Muscle layer of colon (tissue), 2 donors: Measurements from ENCODE around the gene SPINT4.
"Not testable (repeated sequence)": the region's sequence is repeated elsewhere in the genome, so short reads cannot be mapped to it uniquely, and the experiment has no call there.

Experiments used
- H3K27ac ChIP-seq: one replicate; pipeline ENCODE4 v1.7.0; 2013; ENCODE audit warnings: low read depth, mild to moderate bottlenecking, low read length, moderate library complexity
- H3K27me3 ChIP-seq, 2 donors: one replicate each; pipeline ENCODE4 v1.7.0; 2013; ENCODE audit warnings: low read length in 2 of 2, mild to moderate bottlenecking in 2 of 2; ENCODE audit not compliant: insufficient read depth in 2 of 2, control insufficient read depth in 1 of 2
- H3K36me3 ChIP-seq: one replicate; pipeline ENCODE4 v1.7.0; 2013; ENCODE audit warnings: mild to moderate bottlenecking, low read length; ENCODE audit not compliant: insufficient read depth
- H3K4me1 ChIP-seq: one replicate; pipeline ENCODE4 v1.7.0; 2013; ENCODE audit warnings: mild to moderate bottlenecking, low read length; ENCODE audit not compliant: insufficient read depth
- H3K4me3 ChIP-seq, 2 donors: one replicate each; pipeline ENCODE4 v1.7.0; 2013; ENCODE audit warnings: low read length in 2 of 2, low read depth in 1 of 2, mild to moderate bottlenecking in 1 of 2, moderate library complexity in 1 of 2
- H3K9ac ChIP-seq: one replicate; pipeline ENCODE4 v1.7.0; 2013; ENCODE audit warnings: low read length
- H3K9me3 ChIP-seq: one replicate; pipeline ENCODE4 v1.7.0; 2013; ENCODE audit warnings: mild to moderate bottlenecking, low read length
- donor health status: abdominal sarcoma.
- donor health status: Adenocarcinoma of cecum.

The SPINT4 gene

GRCh38 chr20:45722047-45722446, at the start of gene SPINT4:
Gene SPINT4 (plus strand): TSS chr20:45722347. CDS start chr20:45722368, 21 bp downstream.
- Histone ChIP-seq H3K4me3 (no peak within 1 kb of the TSS), H3K9me3 (no peaks in the 10 kb centered on the region), H3K9ac (no peak within 1 kb of the TSS), H3K36me3 (no peaks in the 10 kb centered on the region), H3K27me3 (no peaks in the 10 kb centered on the region), H3K4me1 (no peaks in the 10 kb centered on the region), H3K27ac (no peak within 1 kb of the TSS)

GRCh38 chr20:45672765-45673164, 49.4 kb upstream of the SPINT4 start:
- Histone ChIP-seq H3K4me1 (no peaks in the 10 kb centered on the region), H3K4me3 (no peak overlapping the region), H3K9me3 (no peaks in the 10 kb centered on the region), H3K27ac (no peak overlapping the region), H3K9ac (no peak overlapping the region), H3K36me3 (no peaks in the 10 kb centered on the region), H3K27me3 (no peaks in the 10 kb centered on the region)

DNA sequence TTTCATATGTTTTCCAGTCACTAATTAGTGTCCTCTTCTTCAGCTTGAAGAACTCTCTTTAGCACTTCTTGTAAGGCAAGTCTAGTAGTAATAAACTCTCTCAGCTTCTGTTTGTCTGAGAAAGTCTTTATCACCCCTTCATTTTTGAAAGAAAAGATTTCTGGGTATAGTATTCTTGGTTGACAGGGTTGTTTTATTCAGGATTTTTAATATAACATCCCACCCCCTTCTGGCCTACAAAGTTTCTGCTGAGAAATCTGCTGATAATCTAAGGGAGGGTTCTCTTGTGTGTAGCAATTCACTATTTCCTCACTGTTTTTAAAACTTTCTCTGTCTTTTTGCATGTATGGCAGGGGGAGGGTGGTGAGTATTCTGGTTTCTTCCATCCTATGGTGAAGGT, 42.5 kb upstream of the SPINT4 start:
- no peaks in the 10 kb centered on the region for H3K4me1 ChIP-seq
- H3K4me3 ChIP-seq, result no peak overlapping the region
- no peak overlapping the region for H3K27ac ChIP-seq
- H3K9me3 ChIP-seq, result peaks cover 12% of the 10 kb centered on the region
- no peaks in the 10 kb centered on the region for H3K27me3 ChIP-seq
- no peak overlapping the region for H3K9ac ChIP-seq
- no peaks in the 10 kb centered on the region for H3K36me3 ChIP-seq

DNA sequence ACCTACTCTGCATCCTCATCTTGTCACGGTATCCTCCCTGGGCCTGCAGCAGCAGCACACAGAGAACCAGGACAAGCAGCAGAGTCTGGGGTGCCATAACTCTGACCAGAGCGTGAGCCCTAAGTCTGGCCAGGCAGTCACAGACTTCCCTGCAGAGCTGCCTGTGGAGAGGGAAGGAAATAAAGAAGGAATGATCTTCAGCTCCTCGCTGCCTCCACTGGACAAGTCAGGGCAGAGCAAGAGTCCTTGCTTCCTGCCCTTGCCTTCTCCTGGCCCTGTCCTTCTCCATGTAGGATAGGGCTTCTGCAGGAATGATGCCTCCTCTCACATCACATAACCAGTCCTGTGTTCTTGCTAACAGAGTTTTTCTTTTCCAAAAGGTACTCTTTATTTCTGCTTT, 36.3 kb upstream of the SPINT4 start:
- H3K4me3 ChIP-seq, result no peak overlapping the region
- no peaks in the 10 kb centered on the region for H3K4me1 ChIP-seq
- H3K36me3 ChIP-seq, result no peaks in the 10 kb centered on the region
- no peaks in the 10 kb centered on the region for H3K27me3 ChIP-seq
- no peak overlapping the region for H3K27ac ChIP-seq
- H3K9me3 ChIP-seq, result peaks cover 5% of the 10 kb centered on the region
- no peak overlapping the region for H3K9ac ChIP-seq

DNA sequence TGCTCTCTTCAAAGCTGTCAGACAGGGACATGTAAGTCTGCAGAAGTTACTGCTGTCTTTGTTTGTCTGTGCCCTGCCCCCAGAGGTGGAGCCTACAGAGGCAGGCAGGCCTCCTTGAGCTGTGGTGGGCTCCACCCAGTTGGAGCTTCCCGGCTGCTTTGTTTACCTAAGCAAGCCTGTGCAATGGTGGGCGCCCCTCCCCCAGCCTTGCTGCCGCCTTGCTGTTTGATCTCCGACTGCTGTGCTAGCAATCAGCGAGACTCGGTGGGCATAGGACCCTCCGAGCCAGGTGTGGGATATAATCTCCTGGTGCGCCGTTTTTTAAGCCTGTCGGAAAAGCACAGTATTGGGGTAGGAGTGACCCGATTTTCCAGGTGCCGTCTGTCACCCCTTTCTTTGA, 28.8 kb upstream of the SPINT4 start:
- H3K4me1 ChIP-seq, H3K4me3 ChIP-seq, H3K9ac ChIP-seq, H3K9me3 ChIP-seq, H3K27me3 ChIP-seq, H3K36me3 ChIP-seq, H3K27ac ChIP-seq: not testable (repeated sequence)

GRCh38 chr20:45695496-45695895, 26.7 kb upstream of the SPINT4 start:
- Histone ChIP-seq H3K9ac (no peak overlapping the region), H3K4me1 (no peaks in the 10 kb centered on the region), H3K4me3 (no peak overlapping the region), H3K9me3 (no peaks in the 10 kb centered on the region), H3K27ac (no peak overlapping the region), H3K36me3 (no peaks in the 10 kb centered on the region), H3K27me3 (no peaks in the 10 kb centered on the region)

- Histone ChIP-seq H3K36me3 (no peaks in the 10 kb centered on the region), H3K9ac (no peak overlapping the region), H3K9me3 (no peaks in the 10 kb centered on the region), H3K4me3 (no peak overlapping the region), H3K4me1 (no peaks in the 10 kb centered on the region), H3K27me3 (no peaks in the 10 kb centered on the region), H3K27ac (no peak overlapping the region)
Measured at GRCh38 chr20:45701104-45701503, 21.0 kb upstream of the SPINT4 start.

DNA sequence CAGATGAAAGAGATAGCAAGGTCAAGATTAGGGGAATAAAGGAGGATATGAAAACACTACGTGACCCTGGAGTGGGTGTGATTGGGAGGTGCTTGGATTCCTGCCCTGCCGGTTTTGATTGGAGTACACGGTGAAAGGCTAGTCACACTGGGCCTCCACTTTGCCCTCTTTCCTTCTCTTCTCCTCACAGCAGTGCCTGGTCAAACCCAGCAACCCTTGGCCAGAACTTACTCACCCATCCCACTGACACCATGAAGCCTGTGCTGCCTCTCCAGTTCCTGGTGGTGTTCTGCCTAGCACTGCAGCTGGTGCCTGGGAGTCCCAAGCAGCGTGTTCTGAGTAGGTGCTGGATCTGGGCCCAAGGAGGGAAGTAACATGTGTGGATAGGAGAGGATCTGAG, 20.3 kb upstream of the SPINT4 start, which contains the start of gene WFDC13:
Gene WFDC13, plus strand, starts transcription at position 166 of the 400 bp plus-strand sequence. Its CDS starts 86 bp downstream, at position 252.
- no peaks in the 10 kb centered on the region for H3K4me1 ChIP-seq
- H3K9ac ChIP-seq, result no peak within 1 kb of the TSS
- no peaks in the 10 kb centered on the region for H3K9me3 ChIP-seq
- H3K27me3 ChIP-seq, result no peaks in the 10 kb centered on the region
- H3K4me3 ChIP-seq, result no peak within 1 kb of the TSS
- H3K27ac ChIP-seq, result no peak within 1 kb of the TSS
- H3K36me3 ChIP-seq, result no peaks in the 10 kb centered on the region

DNA sequence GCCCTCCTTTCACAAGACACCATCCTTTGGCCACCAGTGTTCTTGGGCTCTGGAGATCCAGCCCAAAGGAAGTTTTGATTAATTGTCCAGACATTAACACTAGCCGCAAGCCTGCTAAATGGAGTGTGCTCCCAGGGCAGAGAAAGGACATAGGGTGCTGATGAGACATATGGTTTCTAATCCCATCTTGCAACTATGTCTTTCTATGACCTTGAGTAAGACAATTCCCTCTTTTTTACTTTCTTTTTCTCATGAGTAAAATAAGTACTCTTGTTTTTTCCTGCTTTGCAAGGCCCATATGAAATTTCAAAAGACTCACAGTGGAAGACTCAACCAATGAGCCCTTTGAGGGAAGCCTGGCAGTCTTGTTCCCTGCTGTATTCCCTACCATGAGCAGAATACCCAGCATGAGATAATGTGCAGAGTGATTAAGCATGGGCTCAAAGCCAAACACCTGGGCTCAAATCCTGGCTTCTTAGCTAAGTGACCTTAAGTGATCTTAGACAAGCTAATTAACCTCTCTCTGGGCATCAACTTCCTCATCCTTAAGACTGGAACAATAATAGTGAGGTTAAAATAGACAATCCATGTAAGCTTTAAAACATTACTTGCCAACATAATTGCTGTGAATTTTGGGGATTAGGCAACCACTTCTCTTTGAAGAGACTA, 17.0 kb upstream of the SPINT4 start, which contains the start of gene WFDC10B:
Gene WFDC10B, minus strand, starts transcription at position 51 of the 669 bp plus-strand sequence. CDS start 19,027 bp downstream, outside the sequence.
- Histone ChIP-seq H3K4me1 (no peaks in the 10 kb centered on the region), H3K27me3 (no peaks in the 10 kb centered on the region), H3K4me3 (no peak within 1 kb of the TSS), H3K27ac (no peak within 1 kb of the TSS), H3K36me3 (no peaks in the 10 kb centered on the region), H3K9ac (no peak within 1 kb of the TSS), H3K9me3 (no peaks in the 10 kb centered on the region)

- not testable (repeated sequence) for H3K9ac ChIP-seq, H3K9me3 ChIP-seq, H3K4me1 ChIP-seq, H3K27me3 ChIP-seq, H3K4me3 ChIP-seq, H3K36me3 ChIP-seq, H3K27ac ChIP-seq
Measured at GRCh38 chr20:45716141-45716688, 5.9 kb upstream of the SPINT4 start.

DNA sequence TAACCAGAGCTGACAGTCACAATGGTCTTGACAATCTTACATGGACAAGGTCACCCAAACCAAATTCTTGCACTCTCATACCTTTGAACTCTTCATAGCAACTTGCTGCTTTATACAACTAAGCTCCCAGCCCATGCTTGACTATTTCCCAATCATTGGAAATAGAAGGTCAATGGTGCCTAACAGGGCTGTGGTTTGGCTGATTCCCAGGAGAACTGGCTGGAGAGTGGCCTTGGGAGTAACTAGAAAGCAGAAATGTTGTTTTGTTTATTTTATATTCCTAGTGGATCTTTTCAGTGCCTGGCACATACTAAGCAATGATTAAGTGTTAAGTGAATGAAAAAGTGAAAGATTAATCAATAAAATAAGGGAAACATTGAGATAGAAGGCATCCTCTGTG, 3.0 kb downstream of the SPINT4 start:
- Histone ChIP-seq H3K36me3 (no peaks in the 10 kb centered on the region), H3K27me3 (no peaks in the 10 kb centered on the region), H3K4me3 (no peak overlapping the region), H3K9me3 (no peaks in the 10 kb centered on the region), H3K9ac (no peak overlapping the region), H3K4me1 (no peaks in the 10 kb centered on the region), H3K27ac (no peak overlapping the region)

DNA sequence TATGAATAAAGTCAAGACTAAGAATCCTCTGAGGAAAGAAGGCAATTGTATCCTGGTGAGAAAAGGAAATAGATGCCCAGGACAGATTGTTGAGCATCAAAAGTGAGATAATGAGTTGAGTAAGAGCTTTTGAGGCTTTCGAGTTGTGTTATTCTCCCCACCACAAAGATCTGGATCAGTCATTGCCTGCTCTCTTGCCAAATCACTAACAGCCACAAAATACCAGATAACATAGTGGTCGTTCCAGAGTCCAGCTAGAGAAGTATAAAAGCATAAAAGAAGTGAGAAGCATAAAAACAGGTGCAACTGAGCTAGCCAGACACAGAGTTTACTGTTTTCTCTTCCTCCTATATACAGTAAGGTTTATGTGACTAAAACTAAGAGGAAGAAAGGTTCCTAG, 4.9 kb downstream of the SPINT4 start:
- no peaks in the 10 kb centered on the region for H3K36me3 ChIP-seq
- no peak overlapping the region for H3K27ac ChIP-seq
- no peaks in the 10 kb centered on the region for H3K4me1 ChIP-seq
- H3K4me3 ChIP-seq, result no peak overlapping the region
- no peaks in the 10 kb centered on the region for H3K27me3 ChIP-seq
- H3K9ac ChIP-seq, result no peak overlapping the region
- no peaks in the 10 kb centered on the region for H3K9me3 ChIP-seq
